Measurements from ENCODE around the gene CMYA5.
"Not testable (repeated sequence)": the region's sequence is repeated elsewhere in the genome, so short reads cannot be mapped to it uniquely, and the experiment has no call there.

CMYA5 gene

GRCh38 chr5:79746642-79747569 is 57.3 kb downstream of the CMYA5 start:
- in situ Hi-C loops (cut with MboI; ENCODE audit: low sequenced_read_pairs) = no loop called here

DNA sequence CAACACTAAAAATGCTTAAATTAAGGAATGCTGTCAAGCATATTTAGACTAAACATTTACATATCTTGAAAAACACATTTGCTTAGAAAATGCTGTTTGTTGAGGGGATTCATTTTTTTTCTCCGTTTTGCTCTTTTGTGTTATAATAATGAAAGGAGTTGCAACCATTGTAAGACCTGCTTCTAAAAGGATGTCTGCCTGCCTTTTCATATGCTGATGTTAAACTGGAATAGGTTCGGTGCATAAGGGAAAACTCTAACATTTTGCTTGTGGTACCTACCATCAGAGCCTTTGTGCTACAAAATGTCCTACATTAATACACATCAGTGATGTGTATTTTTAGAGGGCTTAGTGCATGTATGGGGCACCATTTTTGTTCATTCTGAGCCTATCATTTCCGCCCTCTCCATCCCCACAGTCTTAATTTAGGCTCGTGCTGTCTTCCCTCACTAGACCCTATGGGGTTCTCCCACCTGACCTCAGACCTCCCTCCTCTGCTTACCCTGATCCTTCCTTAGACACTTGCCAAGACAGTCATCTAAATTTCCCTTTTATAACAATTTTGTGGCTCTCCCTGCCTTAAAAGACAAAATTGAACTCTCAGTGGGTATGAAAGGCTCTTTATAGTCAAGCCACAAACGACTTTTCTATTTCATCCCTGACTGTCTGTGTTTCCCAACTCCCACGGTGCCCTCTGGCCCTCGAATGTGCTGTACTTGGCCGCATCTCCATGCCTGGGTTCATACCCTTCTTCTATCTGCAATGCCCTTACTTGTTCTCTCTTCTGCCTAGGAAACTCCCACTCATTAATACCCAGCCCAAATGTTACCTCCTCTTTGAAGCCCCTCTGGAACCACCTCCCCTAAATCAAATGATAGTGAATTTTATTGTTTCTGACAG is 61.2 kb downstream of the CMYA5 start:
- in situ Hi-C loops (cut with MboI; ENCODE audit: low sequenced_read_pairs) = no loop called here

DNA sequence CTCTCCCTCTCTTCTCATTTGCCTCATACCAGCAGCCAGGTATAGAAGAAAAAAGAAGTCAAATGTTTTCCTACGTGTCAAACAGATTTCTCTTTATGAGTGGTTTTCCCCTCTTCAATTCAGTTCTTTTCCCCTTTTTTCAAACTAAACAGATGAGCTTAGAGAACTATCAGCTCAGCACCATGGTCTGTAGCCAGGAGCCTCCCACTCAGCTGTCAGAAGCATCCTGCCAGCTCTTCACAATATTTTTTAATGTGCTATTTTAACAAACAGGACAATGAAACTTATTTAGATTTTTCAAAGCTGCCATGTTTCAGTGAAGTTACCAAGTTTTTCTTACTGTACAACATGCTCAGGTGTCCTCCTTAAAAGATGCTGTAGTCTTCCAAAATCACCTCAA is 63.5 kb downstream of the CMYA5 start:
- in situ Hi-C loops (cut with MboI; ENCODE audit: low sequenced_read_pairs) = no loop called here

DNA sequence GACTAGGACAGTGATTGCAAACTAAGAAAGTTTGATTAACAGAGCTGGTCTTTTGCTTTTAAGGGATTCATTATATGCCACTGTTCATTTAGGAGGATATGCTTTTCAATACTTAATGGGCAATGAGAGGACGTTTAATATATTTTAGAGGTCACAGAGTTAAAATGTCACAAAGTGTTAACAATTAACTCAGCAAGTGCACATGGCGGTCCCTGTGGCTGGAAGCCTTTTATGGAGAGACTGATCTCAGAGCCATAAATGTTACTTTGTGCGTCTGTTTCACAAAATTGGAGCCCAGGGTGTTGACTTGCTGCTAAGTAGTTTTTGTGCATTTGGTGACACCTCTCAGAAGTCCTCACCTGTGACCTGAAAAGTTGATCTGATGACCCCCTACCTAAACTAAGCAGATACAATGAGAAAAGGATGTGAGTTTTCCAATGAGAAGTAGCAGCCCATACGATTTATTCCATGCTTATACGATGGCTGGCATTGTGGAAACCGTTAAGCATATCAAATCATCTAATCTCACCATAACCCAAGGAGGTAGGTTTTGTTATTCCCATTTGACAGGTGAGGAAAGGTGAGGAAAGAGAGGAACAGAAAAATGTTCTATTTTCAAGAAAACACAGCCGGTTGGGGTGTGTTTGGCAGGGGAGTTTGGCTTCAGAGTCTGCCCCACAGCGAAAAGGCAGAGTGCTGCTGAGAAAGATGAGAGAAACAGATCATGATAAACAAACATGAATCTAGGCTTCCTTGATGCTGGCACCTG is 64.4 kb downstream of the CMYA5 start:
- in situ Hi-C loops (cut with MboI; ENCODE audit: low sequenced_read_pairs) = no loop called here

GRCh38 chr5:79754865-79755555 is 65.4 kb downstream of the CMYA5 start:
- in situ Hi-C loops (cut with MboI; ENCODE audit: low sequenced_read_pairs) = no loop called here

- in situ Hi-C loops (cut with MboI; ENCODE audit: low sequenced_read_pairs) = no loop called here
Measured at GRCh38 chr5:79756076-79756475, 66.4 kb downstream of the CMYA5 start.

- in situ Hi-C loops (cut with MboI; ENCODE audit: low sequenced_read_pairs) = no loop called here
Measured at GRCh38 chr5:79759436-79759835, 69.8 kb downstream of the CMYA5 start.

DNA sequence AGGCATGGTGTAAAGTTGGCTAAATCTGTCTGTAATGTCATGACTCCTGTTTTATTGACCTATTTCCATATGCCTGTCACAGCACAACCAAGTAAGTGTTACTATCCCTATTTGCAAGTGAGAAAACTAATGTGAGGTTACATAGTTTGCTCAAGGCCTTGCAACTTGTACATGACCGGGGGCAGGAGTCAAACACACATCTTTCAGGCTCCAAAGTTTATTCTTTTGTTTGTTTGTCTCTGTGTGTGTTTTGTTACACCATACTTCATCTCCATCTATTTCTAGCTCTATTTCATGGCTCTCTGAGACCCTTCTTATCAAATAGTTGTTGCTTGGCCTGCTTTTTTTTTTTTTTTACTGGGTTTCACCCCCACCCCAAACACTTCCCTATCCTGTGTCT is 70.2 kb downstream of the CMYA5 start:
- in situ Hi-C loops (cut with MboI; ENCODE audit: low sequenced_read_pairs) = no loop called here

GRCh38 chr5:79762929-79763328 is 73.3 kb downstream of the CMYA5 start:
- in situ Hi-C loops (cut with MboI; ENCODE audit: low sequenced_read_pairs) = no loop called here

GRCh38 chr5:79764147-79764546 is 74.5 kb downstream of the CMYA5 start:
- in situ Hi-C loops (cut with MboI; ENCODE audit: low sequenced_read_pairs) = not testable (repeated sequence)

DNA sequence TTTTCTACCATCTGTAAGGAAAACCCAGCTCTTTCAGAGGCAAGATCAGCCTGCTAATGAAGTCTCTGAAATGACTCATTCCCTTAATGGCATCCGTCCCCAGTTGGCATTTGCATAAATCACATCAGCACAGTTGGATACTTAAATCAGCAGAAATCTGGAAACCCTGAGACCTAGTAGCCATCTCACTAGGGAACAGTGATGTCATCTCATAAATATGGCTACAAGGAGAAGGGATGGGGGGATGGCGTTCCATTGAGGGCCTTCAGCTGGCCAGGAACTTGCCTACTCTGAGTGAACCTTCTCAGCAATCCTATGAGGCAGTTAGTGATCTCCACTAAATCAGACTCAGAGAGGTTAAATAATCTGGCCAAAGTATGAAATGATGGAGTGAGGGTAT is 81.8 kb downstream of the CMYA5 start:
- in situ Hi-C loops (cut with MboI; ENCODE audit: low sequenced_read_pairs) = no loop called here

DNA sequence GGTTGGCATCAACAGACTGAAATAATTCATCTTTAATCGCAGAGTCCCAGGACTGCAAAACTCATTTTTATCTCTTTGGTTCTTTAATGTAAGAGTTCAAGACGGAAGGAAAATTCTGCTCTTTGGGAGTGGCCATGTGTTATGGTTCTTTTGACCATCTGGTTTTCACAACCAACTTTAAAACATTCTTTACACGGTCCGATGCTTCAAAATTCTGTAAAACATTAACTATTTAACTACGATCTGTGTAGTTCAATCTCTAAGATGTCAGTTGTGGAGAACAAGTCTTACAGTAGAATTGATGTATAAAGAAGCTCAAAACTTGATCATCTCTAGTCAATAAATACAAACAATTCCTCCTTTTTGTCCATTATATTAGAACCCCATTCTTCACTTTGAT is 83.0 kb downstream of the CMYA5 start:
- in situ Hi-C loops (cut with MboI; ENCODE audit: low sequenced_read_pairs) = no loop called here

DNA sequence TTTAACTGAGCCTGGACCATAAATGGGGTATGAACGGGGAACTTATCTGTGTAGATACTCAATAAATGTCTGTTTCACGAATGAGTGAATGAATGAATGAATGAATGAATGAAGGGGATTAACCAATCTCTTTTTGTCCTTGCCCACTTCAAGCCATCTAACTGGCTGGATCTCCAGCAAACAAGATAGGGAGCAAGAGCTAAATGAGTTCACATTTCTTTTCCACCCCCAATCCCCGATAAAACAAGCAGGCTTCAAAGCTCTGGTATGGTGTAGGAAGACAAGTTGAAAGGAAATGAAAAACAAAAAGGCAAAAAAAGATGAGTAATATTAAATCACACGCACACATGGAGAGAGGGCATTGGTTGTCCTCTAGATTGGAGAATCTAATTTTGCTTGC is 84.0 kb downstream of the CMYA5 start:
- in situ Hi-C loops (cut with MboI; ENCODE audit: low sequenced_read_pairs) = no loop called here

GRCh38 chr5:79774171-79774854 is 84.7 kb downstream of the CMYA5 start:
- in situ Hi-C loops (cut with MboI; ENCODE audit: low sequenced_read_pairs) = no loop called here

- in situ Hi-C loops (cut with MboI; ENCODE audit: low sequenced_read_pairs) = no loop called here
Measured at GRCh38 chr5:79774855-79775237, 85.2 kb downstream of the CMYA5 start.

DNA sequence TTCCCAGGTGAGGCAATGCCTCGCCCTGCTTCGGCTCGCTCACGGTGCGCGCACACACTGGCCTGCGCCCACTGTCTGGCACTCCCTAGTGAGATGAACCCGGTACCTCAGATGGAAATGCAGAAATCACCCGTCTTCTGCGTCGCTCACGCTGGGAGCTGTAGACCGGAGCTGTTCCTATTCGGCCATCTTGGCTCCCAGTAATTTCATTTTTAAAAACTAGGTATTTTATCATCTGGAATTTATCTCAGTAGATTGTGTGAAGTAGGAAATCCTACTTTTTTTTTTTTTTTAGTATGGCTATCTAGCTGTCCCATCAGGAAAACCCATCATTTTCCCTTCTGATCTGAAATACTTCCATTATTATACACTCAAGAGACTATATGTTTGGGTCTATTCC is 95.1 kb downstream of the CMYA5 start:
- in situ Hi-C loops (cut with MboI; ENCODE audit: low sequenced_read_pairs) = not testable (repeated sequence)

- in situ Hi-C loops (cut with MboI; ENCODE audit: low sequenced_read_pairs) = no loop called here
Measured at GRCh38 chr5:79785983-79786382, 96.3 kb downstream of the CMYA5 start.

DNA sequence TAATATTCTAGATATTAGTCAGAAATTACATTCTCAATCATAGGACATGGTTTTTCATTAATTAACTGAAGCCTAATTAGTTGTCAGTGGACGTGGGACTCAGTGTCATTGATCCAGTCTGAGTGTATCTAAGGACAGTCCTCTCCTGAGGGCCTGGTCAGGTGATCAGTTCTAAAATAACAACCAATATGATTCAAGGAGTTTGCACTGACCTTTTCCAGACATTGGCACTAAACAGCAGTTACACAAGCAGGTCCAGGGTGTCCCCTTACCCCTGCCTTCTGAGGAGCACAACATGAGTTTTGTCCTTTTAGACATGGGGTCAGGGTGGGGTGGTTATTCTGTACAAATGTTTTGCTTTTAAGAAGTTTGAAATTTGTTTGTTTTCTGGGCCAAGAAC is 97.8 kb downstream of the CMYA5 start:
- in situ Hi-C loops (cut with MboI; ENCODE audit: low sequenced_read_pairs) = no loop called here

DNA sequence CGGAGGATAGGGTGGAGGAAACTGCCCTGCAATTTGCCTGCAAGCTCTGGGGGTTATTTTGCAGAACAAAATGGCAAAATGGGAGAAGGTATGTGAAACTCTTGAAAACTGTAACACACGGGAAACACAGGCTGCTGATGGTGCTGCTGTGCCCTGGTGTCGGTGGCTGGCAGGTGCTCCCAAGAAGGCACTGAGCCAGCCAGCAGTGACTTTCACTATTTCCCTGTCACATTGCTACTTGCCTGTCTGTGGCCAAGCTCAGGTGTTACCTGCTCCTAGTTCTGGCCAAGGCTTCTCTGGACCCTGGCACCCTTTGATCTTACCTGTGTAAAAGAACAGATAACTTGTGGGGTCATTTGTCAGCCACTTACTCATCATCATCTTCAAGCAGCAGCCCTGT is 102.2 kb downstream of the CMYA5 start:
- in situ Hi-C loops (cut with MboI; ENCODE audit: low sequenced_read_pairs) = no loop called here

DNA sequence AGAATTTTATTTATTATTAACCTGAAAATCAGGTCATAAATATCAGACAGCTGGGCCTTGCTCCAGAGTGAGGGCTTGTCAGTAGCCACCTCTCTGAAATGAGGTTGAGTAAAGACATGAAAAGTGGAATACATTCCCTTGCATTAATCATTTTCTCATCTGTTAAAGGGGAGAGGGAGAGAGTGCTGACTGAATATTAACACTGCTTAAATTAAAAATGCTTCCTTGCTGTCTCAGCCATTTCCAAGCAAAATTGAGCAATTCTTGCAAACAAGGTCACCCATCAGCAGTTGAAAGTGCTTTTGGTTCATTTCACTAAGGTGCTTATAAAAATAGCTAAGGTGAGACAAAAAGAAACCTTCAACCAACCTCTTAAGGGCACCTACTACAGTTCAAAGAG is 102.8 kb downstream of the CMYA5 start:
- in situ Hi-C loops (cut with MboI; ENCODE audit: low sequenced_read_pairs) = no loop called here
